NOMO-1 treated with dmso at 0.1 percent for 144 hours (cell line): Measurements from ENCODE around the gene NELL1.
"Not testable (repeated sequence)": the region's sequence is repeated elsewhere in the genome, so short reads cannot be mapped to it uniquely, and the experiment has no call there.

Experiments used
- DNase-seq: peaks from one replicate; lab custom pipeline; 2025; ENCODE audit not compliant: unreplicated experiment; lab: John Stamatoyannopoulos, UW

Gene NELL1

GRCh38 chr11:20762116-20762844, 92.9 kb downstream of the NELL1 start:
- no peak for DNase-seq

GRCh38 chr11:20762980-20763379, 93.6 kb downstream of the NELL1 start:
- no peak for DNase-seq

- no peak for DNase-seq
Observed at GRCh38 chr11:20770414-20770946, 101.1 kb downstream of the NELL1 start.

- no peak for DNase-seq
Observed at GRCh38 chr11:20771026-20771425, 101.6 kb downstream of the NELL1 start.

- no peak for DNase-seq
Observed at GRCh38 chr11:20771681-20772080, 102.3 kb downstream of the NELL1 start.

- DNase-seq = no peak
Observed at GRCh38 chr11:20775331-20775730, 105.9 kb downstream of the NELL1 start.

- no peak for DNase-seq
Observed at GRCh38 chr11:20782775-20783174, 113.4 kb downstream of the NELL1 start.

GRCh38 chr11:20783220-20783619, 113.8 kb downstream of the NELL1 start:
- no peak for DNase-seq

- no peak for DNase-seq
Observed at GRCh38 chr11:20790622-20791021, 121.2 kb downstream of the NELL1 start.

GRCh38 chr11:20795005-20795404, 125.6 kb downstream of the NELL1 start:
- DNase-seq = no peak

- no peak for DNase-seq
Observed at GRCh38 chr11:20808328-20808727, 138.9 kb downstream of the NELL1 start.

- no peak for DNase-seq
Observed at GRCh38 chr11:20821046-20821445, 151.7 kb downstream of the NELL1 start.

GRCh38 chr11:20821470-20821869, 152.1 kb downstream of the NELL1 start:
- no peak for DNase-seq

GRCh38 chr11:20824773-20825172, 155.4 kb downstream of the NELL1 start:
- DNase-seq = no peak

- no peak for DNase-seq
Observed at GRCh38 chr11:20835561-20835960, 166.2 kb downstream of the NELL1 start.

GRCh38 chr11:20839231-20839630, 169.8 kb downstream of the NELL1 start:
- DNase-seq = no peak

- DNase-seq = no peak
Observed at GRCh38 chr11:20840341-20840740, 171.0 kb downstream of the NELL1 start.

GRCh38 chr11:20844216-20844615, 174.8 kb downstream of the NELL1 start:
- no peak for DNase-seq

GRCh38 chr11:20844630-20845029, 175.2 kb downstream of the NELL1 start:
- no peak for DNase-seq

GRCh38 chr11:20854215-20854955, 185.0 kb downstream of the NELL1 start:
- DNase-seq = no peak

- DNase-seq = no peak
Observed at GRCh38 chr11:20861322-20861721, 191.9 kb downstream of the NELL1 start.

- DNase-seq = not testable (repeated sequence)
Observed at GRCh38 chr11:20862263-20862662, 192.9 kb downstream of the NELL1 start.
